IMR-90 (cell line): ENCODE measurements around the gene TRPV3.

ENCODE experiments used
- MAFK ChIP-seq: IDR thresholded peaks from 2 replicates; pipeline ENCODE4 v1.6.1; 2012; ENCODE audit warnings: low read depth, low read length, improper control_type of control experiment
- TF ChIP-seq, protein P1 (sequence below): fragments of 150-350 bp; IDR thresholded peaks from 2 replicates; pipeline ENCODE4 v1.6.1; 2017; ENCODE audit warnings: mild to moderate bottlenecking, antibody characterized with exemption, low read length, low read depth

DNA sequence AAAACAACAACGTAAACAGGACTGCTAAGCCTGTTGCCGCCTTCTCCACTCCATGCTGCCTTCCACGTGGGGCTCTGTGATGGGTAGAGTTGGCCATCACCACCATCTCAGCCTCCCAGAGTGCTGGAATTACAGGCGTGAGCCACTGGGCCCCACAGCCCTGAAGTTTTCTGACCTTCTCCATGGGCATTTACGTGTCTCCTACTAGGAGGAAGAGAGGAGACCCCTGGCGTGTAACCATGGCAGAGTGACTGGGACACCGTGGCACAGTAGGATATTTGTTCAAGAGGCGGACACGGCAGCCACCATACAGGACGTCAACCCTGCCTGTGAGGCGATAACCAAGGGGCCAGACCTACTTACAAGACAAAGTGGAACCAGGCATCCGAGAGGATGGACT lies 31.1 kb downstream of the TRPV3 start:
- TF ChIP-seq, protein P1, sequence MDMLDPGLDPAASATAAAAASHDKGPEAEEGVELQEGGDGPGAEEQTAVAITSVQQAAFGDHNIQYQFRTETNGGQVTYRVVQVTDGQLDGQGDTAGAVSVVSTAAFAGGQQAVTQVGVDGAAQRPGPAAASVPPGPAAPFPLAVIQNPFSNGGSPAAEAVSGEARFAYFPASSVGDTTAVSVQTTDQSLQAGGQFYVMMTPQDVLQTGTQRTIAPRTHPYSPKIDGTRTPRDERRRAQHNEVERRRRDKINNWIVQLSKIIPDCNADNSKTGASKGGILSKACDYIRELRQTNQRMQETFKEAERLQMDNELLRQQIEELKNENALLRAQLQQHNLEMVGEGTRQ, result no peak
- no peak for TF ChIP-seq MAFK
